Osteoblast (primary cell): ENCODE results near the gene ECEL1. TPM values are rescaled to one million over a fixed set of nuclear protein-coding genes. Genes with fewer than 3 reads are reported as not detected.

ENCODE experiments used
- DNase-seq: peaks from one replicate; pipeline ENCODE4 v3.0.0; 2011; ENCODE audit warnings: low spot score, mixed read lengths; ENCODE audit not compliant: insufficient read length; ENCODE audit errors: missing footprints
- H2AFZ ChIP-seq: 2 replicates; pipeline ENCODE4 v1.6.0; 2011; ENCODE audit warnings: mild to moderate bottlenecking, low read length
- H3K27ac ChIP-seq: 2 replicates; pipeline ENCODE4 v1.5.1; 2011; ENCODE audit warnings: mild to moderate bottlenecking, low read depth, low read length, moderate library complexity
- H3K27me3 ChIP-seq: 2 replicates; pipeline ENCODE4 v1.6.0; 2012; ENCODE audit warnings: mild to moderate bottlenecking, control low read depth, inconsistent platforms, low read length, moderate library complexity; ENCODE audit not compliant: insufficient read depth
- H3K36me3 ChIP-seq: 2 replicates; pipeline ENCODE4 v1.5.1; 2011; ENCODE audit warnings: mild to moderate bottlenecking, low read length, control low read depth, moderate library complexity; ENCODE audit not compliant: insufficient read depth
- H3K4me1 ChIP-seq: 2 replicates; pipeline ENCODE4 v1.5.1; 2011; ENCODE audit warnings: mild to moderate bottlenecking, low read length, control low read depth, moderate library complexity; ENCODE audit not compliant: insufficient read depth
- H3K4me2 ChIP-seq: 2 replicates; pipeline ENCODE4 v1.6.0; 2011; ENCODE audit warnings: mild to moderate bottlenecking, low read length; ENCODE audit not compliant: insufficient read depth
- H3K4me3 ChIP-seq: fragments of 200-600 bp; sonication (generic); 3 replicates; pipeline ENCODE4 v1.5.1; 2012; ENCODE audit warnings: mild to moderate bottlenecking, low read length, inconsistent platforms; ENCODE audit not compliant: insufficient read depth
- H3K79me2 ChIP-seq: 2 replicates; pipeline ENCODE4 v1.6.0; 2012; ENCODE audit warnings: mild to moderate bottlenecking, low read length, control low read depth, inconsistent platforms; ENCODE audit not compliant: insufficient read depth
- H3K9me3 ChIP-seq: 2 replicates; pipeline ENCODE4 v1.5.1; 2011; ENCODE audit warnings: low read depth, low read length, control low read depth
- H4K20me1 ChIP-seq: 2 replicates; pipeline ENCODE4 v1.6.0; 2012; ENCODE audit warnings: mild to moderate bottlenecking, low read length, control low read depth; ENCODE audit not compliant: insufficient read depth
- CTCF ChIP-seq: IDR thresholded peaks from 2 replicates; pipeline ENCODE4 v1.5.1; 2011; ENCODE audit warnings: mild to moderate bottlenecking, low read depth, low read length, moderate library complexity; ENCODE audit errors: extremely low read depth
- total RNA-seq: library from RNA; depleted of rRNA; stranded (reverse); fragments of >200 nt; gene quantifications from 2 replicates; pipeline ENCODE4 v1.2.3, GENCODE V29; 2012

The ECEL1 gene
- total RNA-seq, 1 donor, result not detected

- H3K36me3 ChIP-seq, result no peaks in the 10 kb centered on the region
- no peak overlapping the region for H3K4me2 ChIP-seq
- H4K20me1 ChIP-seq, result peaks cover 4% of the 10 kb centered on the region
- peaks cover 24% of the 10 kb centered on the region for H3K27me3 ChIP-seq
- no peaks in the 10 kb centered on the region for H3K4me1 ChIP-seq
- H3K79me2 ChIP-seq, result no peaks in the 10 kb centered on the region
- H3K9me3 ChIP-seq, result no peaks in the 10 kb centered on the region
- H3K27ac ChIP-seq, result no peak overlapping the region
- no peak overlapping the region for H3K4me3 ChIP-seq
- peak; percentile 85 for DNase-seq
- TF ChIP-seq CTCF, result no peak
- no peak overlapping the region for H2AFZ ChIP-seq
Observed at GRCh38 chr2:232491139-232491780, 3.6 kb upstream of the ECEL1 start.

DNA sequence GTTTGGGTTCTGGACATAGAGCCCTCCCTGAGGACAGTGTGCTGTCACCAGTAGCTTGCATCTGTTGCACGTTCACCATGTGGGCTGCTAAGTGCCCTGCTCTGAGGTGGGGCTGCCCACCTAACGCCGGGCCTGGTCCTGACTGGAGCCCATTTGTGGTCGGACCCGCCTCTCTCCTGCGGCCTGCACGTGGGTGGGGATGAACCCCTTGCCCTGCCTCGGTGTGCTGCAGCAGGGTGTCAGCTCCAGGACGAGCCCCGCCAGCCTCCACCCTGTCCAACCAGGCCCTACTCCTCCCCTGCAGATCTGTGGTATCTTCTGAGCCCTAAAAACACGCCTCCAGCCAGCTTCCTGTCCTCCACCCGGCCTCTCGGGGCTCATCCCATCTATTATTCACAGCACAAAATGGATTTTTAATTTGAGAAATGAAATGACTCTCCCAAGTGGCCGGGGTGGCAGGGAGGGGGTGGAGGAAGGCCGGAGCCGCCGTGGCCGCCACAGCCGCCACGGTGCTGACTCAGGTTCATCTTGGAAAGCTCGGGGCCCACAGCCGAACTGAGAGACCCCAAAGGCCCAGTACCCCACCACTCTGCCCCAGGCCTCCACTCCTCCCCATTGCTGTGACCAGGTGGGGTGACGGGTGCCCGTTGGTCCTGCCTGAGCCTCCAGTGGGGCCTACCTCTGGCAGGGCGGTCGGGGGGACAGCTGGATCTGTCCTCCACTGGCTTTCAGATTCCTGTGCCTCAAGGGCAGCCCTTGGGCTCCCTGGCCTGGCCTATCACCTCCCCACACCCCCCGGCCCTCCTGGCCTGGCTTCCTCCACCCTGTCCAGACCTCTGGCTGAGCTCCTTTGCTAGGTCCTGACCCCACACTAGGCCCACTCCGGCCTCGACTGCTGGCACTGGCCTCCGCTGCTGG lies 2.8 kb upstream of the ECEL1 start:
- no peak overlapping the region for H3K27ac ChIP-seq
- H3K9me3 ChIP-seq, result no peaks in the 10 kb centered on the region
- DNase-seq, result peak; percentile 91
- no peak for TF ChIP-seq CTCF
- H3K36me3 ChIP-seq, result no peaks in the 10 kb centered on the region
- no peak overlapping the region for H2AFZ ChIP-seq
- peaks cover 4% of the 10 kb centered on the region for H4K20me1 ChIP-seq
- peaks cover 31% of the 10 kb centered on the region for H3K27me3 ChIP-seq
- no peaks in the 10 kb centered on the region for H3K79me2 ChIP-seq
- H3K4me1 ChIP-seq, result no peaks in the 10 kb centered on the region
- no peak overlapping the region for H3K4me2 ChIP-seq
- H3K4me3 ChIP-seq, result no peak overlapping the region

DNA sequence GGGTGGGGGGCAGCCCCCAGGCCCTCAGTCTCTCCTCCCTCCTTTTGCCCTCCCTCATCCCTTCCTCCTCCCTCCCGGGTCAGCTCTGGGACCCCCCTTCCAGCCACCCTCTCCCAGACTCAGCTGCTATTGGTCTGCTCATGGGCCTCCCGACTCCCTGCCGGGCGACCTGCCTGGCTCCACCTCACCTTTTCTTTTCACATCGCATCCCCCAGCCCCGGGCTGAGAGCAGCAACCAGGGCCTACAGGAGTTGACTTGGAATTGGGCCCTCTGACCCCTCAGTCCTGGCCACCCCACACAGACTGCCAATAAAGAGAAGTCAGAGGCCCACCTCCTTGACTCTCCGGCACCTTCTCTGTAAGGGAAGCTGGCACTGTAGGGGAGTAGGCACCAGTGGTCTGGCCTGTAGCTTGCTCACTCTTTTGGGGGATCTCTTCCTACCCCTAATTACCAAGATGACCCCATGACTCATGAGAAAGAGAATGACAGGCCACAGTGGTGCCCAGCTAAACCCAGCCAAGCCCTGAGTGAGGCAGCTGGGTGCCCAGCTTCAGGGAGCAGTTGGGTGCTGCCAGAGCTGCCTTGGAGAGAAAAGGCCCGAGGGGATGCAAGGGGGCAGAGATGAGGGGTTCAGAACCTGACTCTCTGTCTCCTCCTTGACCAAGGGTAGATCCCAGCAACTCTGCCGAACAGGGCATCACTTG lies 2.0 kb upstream of the ECEL1 start:
- Histone ChIP-seq H3K36me3 (no peaks in the 10 kb centered on the region), H3K4me3 (no peak overlapping the region), H3K4me2 (no peak overlapping the region), H3K27ac (no peak overlapping the region), H3K9me3 (no peaks in the 10 kb centered on the region), H3K79me2 (no peaks in the 10 kb centered on the region), H3K27me3 (peaks cover 39% of the 10 kb centered on the region), H4K20me1 (peaks cover 4% of the 10 kb centered on the region), H2AFZ (no peak overlapping the region), H3K4me1 (no peaks in the 10 kb centered on the region)
- peak; percentile 84 for DNase-seq
- TF ChIP-seq CTCF, result no peak
